GM21619 (cell line): ENCODE measurements around the gene SULF2.

Source experiments
- ATAC-seq: cut with Tn5 transposase; IDR thresholded peaks from one replicate; pipeline ENCODE4 v1.9.1; 2021; ENCODE audit not compliant: unreplicated experiment

The SULF2 gene

GRCh38 chr20:47659904-47660601 lies 125.2 kb downstream of the SULF2 start:
- no peak for ATAC-seq

GRCh38 chr20:47656318-47656717 lies 129.0 kb downstream of the SULF2 start:
- ATAC-seq = no peak

GRCh38 chr20:47655635-47656034 lies 129.6 kb downstream of the SULF2 start:
- no peak for ATAC-seq

- ATAC-seq = no peak
Observed at GRCh38 chr20:47654370-47654769, 130.9 kb downstream of the SULF2 start.

- no peak for ATAC-seq
Observed at GRCh38 chr20:47653869-47654268, 131.4 kb downstream of the SULF2 start.

- no peak for ATAC-seq
Observed at GRCh38 chr20:47652794-47653193, 132.5 kb downstream of the SULF2 start.

- no peak for ATAC-seq
Observed at GRCh38 chr20:47652301-47652700, 133.0 kb downstream of the SULF2 start.

GRCh38 chr20:47648943-47649342 lies 136.3 kb downstream of the SULF2 start:
- no peak for ATAC-seq

GRCh38 chr20:47647994-47648393 lies 137.3 kb downstream of the SULF2 start:
- ATAC-seq = no peak

- ATAC-seq = no peak
Observed at GRCh38 chr20:47645632-47646031, 139.6 kb downstream of the SULF2 start.

- no peak for ATAC-seq
Observed at GRCh38 chr20:47642624-47643023, 142.7 kb downstream of the SULF2 start.

- no peak for ATAC-seq
Observed at GRCh38 chr20:47642118-47642517, 143.2 kb downstream of the SULF2 start.

- no peak for ATAC-seq
Observed at GRCh38 chr20:47638851-47639250, 146.4 kb downstream of the SULF2 start.

- ATAC-seq = no peak
Observed at GRCh38 chr20:47635256-47635655, 150.0 kb downstream of the SULF2 start.

- ATAC-seq = no peak
Observed at GRCh38 chr20:47631078-47631477, 154.2 kb downstream of the SULF2 start.

- no peak for ATAC-seq
Observed at GRCh38 chr20:47629907-47630306, 155.4 kb downstream of the SULF2 start.

- no peak for ATAC-seq
Observed at GRCh38 chr20:47627540-47627939, 157.7 kb downstream of the SULF2 start.

- ATAC-seq = no peak
Observed at GRCh38 chr20:47623206-47623605, 162.1 kb downstream of the SULF2 start.

- no peak for ATAC-seq
Observed at GRCh38 chr20:47622118-47622665, 163.1 kb downstream of the SULF2 start.

- ATAC-seq = no peak
Observed at GRCh38 chr20:47620808-47621805, 164.2 kb downstream of the SULF2 start.

- ATAC-seq = no peak
Observed at GRCh38 chr20:47618479-47618878, 166.8 kb downstream of the SULF2 start.
